HuH-7 (cell line): ENCODE data around the gene SEC23B.
A peak's percentile ranks its signal among the peaks of the same experiment; 100 is the strongest.
"Not testable (repeated sequence)": the region's sequence is repeated elsewhere in the genome, so short reads cannot be mapped to it uniquely, and the experiment has no call there.

Experiments
- DNase-seq: peaks from one replicate; pipeline ENCODE4 v3.0.0; 2011; ENCODE audit warnings: low spot score

Gene SEC23B

DNA sequence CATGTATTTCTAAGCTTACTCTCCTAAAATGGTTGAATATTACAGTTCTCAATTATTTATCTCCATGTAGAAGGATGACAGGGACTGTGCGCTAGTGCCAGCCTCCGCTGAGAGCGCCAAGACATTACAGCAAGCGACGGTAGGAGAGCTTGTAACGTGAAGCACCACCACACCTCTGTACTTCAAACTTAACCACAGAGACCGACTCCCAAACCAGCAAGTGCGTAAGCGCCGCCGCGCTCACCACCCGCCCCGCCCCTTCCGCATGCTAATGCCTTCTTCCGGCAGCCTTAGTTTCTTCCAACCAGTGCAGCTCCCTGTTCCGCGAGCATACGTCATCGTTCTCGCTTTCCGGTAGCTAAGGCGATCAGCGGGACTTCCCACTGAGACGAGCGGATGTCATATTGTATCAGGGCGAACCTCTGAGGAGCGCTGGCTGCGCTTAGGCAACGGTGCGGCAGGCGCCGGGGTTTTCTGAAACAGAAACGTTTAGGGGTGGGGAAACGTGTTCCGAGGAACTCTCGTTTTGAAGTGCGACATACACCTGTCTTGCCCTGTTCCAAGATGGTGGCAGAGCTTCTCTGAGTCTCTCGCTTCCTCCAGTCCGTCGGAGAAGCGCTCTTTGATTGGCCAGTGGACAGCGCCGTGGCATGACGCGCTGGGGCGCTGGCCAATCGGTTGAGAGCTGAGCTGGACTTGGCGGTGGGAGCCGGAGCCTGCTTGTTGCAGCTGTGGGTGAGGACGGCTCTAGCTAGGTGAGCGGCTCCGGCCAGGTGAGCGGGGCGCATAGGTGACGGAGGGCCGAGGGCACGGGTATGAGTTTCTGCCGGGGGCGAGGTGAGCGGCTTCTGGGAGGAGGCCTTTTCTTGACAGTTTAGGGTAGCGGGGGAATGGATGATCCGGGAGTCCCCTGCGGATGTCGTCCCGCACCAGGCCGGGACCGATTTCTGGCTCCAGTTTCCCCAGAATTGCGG is at the start of gene SEC23B:
TSS of gene SEC23B (plus strand) at position 723 of the 974 bp plus-strand sequence. CDS start 2,896 bp downstream, outside the sequence.
- peak; percentile 99 for DNase-seq

DNA sequence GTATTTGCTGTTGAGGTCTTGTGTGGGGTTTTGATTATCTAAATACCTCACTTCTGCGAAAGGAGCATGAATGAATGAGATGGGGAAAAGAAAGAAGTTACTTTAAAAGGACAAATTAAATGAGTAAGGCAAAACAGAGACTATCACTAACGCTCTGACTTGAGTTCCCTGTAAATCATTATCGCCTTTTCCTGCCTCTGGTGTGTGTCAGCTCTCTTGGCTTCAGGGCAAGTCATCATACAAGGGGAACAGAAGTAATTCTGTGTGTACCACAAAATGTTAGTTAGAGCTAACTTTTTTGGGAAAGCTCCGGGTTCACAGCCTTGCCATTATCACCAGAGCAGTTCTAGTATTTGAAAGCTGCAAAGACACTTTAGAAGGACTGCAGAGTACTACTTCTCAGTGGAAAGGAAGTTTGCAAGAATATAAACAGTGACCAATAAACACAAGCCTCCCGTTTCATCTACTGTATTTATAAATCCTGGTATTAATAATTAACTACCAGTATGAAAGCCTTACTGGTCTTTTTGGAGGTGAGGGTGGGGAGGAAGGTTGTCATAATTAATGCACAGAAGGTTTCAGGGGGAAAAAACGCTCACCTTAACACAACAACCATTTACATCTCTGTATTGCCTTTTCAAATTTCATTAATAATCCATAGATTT is 42.1 kb upstream of the SEC23B start:
- DNase-seq, result no peak

DNA sequence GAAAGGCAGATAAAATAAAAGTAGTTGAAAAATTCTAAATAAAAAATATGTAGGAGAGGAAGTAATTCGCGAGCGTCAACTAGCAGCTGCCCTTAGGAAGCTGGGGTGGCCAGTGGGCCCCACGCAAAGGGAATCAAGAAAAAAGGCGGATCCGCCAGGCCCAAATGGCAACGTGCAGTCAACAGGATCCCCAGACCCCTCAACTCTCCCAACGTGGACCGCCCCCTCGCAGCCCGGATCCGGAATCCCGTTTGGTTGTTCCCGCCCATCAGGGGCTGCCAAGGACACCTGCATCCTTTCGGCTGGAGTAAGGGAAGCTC is 41.2 kb upstream of the SEC23B start:
- no peak for DNase-seq

DNA sequence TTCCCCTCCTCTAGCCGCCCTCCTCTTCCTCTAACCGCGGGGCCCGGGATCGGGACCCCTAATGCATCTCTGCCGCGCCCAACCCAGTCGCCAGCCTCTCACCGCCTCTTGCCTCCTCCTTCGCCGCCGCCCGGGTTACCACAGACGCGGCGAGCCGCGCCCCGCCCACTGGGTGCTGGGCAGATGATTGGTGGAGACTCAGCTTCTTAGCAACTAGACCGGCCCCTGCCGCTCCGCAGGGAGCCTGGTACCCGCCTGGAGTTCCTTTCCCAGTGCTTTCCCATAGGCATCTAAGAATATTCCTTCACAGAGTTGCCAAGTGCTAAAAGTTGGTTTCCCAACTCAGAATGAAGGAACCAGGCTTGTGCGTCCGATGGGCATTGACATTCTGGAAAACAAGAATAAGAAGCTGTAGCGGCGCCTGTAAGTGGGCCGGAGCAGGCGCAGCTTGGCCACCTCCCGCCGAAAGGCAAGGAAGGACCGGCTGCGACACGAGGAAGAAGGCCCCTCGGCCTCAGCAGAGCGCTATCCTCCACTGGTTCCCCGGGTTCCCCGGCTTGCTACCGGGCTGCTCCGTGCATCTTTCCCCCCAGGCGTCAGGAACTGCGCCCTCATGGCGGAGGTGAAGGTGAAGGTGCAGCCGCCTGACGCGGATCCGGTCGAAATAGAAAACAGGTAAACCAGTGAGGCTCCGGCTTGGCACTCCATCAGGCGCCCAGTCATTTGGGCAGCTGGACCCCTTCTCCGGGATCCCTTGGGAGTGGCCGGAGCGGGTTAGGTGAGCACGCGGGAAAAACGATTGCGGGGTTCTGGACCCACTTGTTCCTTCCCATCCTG is 40.6 kb upstream of the SEC23B start, which contains the start of the genes DZANK1 and POLR3F:
TSS of gene DZANK1 (minus strand) at position 137 of the 837 bp plus-strand sequence. CDS start 1,672 bp downstream, outside the sequence.
TSS of gene POLR3F (plus strand) at position 497 of the 837 bp plus-strand sequence. CDS start at position 614, 117 bp downstream.
- peak; percentile 99 for DNase-seq

DNA sequence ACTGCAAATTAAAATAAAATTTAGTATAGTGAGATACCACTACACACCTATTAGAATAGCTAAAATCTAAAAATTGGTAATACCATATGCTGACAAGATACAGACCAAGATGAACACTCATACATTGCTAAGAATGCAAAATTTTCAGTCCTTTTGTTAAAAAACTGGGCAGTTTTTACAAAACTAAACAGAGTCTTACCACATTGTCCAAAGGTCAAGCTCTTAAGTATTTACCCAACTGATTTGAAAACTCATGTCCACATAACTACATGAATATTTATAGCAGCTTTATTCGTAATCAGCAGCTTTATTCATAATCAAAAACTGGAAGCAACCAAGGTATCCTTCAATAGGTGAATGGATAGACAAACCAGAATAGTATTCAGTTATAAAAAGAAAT is 30.5 kb upstream of the SEC23B start:
- no peak for DNase-seq

DNA sequence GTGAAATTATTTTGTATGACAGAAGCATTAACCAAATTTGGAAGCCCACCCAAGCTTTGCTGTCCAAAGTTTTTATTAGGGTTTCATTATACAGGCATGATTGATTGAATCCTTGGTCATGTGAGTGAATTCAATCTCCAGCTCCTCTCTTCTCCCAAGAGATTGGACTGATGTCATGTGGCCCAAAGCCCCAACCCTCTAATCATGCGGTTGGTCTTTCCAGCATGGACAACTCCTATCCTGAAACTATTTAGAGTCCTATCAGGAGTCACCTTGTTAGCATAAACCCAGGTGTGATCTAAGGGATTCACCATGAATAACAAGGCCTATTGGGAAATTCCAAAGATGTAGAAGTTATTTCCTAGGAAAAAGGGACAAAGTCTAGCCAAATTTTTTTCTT is 29.9 kb upstream of the SEC23B start:
- no peak for DNase-seq

DNA sequence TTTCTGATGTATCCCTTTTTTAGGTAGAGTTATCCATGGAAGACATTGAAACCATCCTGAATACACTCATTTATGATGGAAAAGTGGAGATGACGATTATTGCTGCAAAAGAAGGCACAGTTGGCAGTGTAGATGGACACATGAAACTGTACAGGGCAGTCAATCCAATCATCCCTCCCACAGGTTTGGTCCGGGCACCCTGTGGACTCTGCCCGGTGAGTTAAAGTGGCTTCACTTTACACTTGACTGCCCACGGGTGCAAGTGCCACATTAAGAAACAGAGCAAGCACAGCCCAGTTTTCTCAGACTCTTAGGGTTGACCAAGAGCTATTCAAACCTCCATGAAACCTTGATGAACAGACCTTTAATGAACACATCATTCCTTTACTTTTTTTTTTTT is 26.1 kb upstream of the SEC23B start:
- no peak for DNase-seq

DNA sequence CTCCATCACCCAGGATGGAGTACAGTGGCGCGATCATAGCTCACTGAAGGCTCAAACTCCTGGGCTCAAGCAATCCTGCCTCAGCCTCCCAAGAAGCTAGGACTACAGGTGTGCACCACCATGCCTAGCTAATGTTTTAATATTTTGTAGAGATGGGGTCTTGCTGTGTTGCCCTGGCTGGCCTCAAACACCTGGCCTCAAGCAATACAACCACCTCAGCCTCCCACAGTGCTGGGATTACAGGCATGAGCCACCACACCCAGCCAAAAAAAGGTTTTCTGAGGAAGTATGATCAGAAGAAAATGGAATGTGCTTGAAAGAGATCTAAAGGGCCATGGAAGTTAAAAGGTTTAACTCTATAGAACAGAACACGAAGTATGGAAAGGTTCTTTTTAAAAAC is 19.4 kb upstream of the SEC23B start:
- no peak for DNase-seq

DNA sequence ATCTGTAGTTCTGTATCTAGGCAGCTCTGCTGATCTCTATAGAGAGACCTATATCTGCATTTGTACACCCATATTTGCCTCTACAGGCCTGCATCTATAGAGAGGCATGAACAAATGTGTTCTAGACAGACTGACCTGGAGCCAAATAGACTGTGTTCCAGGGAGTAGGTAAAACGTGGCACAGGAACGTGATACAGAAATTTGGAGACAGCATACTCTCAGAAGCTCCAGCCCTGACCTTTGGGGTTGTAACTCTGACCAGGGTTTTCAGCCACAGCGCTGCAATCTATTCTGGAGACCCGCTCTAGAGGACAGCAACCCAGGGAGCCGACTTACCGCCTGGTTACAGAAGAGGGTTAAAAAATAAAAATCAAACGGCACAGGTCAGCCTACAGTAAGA is 11.7 kb upstream of the SEC23B start:
- DNase-seq, result no peak

DNA sequence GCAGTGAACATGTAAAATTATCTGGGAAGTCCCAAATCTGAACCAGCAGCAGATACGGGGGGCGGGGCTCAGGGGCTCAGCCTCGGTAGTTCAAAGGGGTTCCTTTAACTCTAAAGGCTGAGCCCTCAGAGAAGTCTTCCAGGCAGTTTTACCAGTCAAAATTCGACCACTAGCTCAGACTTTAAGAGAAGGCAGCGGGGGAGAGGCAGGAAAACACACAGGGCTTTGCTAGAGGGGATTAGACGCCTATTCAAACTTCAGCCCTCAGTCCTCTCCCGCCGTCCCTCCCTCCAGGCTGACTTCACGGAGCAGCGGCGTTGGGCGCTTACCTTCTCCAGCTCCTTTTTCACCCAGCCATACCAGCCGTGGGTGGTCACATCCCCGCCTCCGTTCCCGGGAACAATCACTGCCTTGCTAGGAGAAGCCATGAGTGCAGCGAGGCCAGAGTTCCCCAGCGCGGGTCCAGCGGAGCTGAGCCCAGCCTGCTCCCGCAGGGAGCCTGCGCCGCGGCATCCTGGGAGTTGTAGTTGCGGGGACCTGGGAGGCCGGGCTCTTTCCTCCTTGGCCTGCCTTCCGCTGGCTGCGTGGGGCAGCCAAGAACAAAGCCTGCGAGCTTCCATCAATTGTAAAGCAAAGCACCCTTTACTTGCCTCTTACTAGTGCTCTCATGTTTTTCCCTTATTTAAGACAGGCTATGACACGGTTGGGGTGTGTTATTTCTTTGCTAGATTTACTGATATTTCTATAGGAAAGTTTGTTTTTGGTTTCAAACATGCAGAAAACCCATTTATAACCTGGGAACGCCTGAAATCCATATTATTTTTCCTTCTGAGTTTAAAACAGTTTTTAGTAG is 10.8 kb upstream of the SEC23B start, which contains the start of gene RBBP9:
TSS of gene RBBP9 (minus strand) at position 486 of the 853 bp plus-strand sequence. CDS start at position 428, 58 bp downstream.
- DNase-seq, result peak; percentile 92

DNA sequence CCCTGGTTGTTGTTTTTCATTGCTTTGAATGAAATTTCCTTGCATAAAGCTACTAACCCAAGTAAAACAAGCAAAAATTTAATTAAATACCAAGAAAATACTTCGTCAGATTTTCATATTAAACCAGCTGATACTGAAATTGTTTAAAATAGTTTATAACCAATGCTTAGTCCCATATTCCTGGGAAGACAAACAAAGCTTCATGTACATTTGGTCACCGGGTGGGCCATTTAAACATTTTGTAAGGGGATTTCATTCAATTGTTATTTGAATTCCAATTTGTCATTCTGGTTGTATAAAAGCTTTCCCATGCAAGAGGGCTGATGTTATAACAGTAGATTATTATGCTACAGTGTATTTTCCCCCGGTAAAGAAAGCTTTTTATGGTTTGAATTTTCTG is 10.1 kb upstream of the SEC23B start:
- DNase-seq, result no peak

DNA sequence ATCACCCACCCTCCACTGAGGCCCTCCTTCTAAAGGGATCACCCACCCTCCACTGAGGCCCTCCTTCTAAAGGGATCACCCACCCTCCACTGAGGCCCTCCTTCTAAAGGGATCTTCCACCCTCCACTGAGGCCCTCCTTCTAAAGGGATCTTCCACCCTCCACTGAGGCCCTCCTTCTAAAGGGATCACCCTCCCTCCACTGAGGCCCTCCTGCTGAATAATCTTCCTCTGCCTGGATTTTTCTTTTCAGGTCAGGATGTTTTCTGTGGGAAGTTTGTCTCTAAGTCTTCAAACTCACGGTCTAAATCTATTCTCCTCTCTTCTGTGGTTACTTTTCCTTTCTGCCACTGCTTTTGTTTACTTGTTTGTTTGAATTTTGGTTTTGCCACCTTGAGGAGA is 6.1 kb upstream of the SEC23B start:
- not testable (repeated sequence) for DNase-seq

DNA sequence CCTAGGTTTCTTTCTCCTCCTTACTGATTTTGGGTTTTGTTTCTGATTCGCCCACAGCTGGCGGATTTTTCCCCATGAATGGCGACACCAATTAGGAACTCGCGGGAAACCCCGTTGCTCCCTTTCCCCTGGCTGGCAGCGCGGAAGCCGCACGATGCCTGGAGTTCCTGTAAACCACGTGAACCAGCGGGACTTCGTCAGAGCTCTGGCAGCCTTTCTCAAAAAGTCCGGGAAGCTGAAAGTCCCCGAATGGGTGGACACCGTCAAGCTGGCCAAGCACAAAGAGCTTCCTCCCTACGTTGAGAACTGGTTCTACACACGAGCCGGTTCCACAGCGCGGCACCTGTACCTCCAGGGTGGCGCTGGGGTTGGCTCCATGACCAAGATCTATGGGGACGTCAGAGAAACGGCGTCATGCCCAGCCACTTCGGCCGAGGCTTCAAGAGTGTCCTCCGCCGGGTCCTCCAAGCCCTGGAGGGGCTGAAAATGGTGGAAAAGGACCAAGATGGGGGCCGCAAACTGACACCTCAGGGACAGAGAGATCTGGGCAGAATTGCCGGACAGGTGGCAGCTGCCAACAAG is 3.2 kb upstream of the SEC23B start:
- DNase-seq, result no peak

DNA sequence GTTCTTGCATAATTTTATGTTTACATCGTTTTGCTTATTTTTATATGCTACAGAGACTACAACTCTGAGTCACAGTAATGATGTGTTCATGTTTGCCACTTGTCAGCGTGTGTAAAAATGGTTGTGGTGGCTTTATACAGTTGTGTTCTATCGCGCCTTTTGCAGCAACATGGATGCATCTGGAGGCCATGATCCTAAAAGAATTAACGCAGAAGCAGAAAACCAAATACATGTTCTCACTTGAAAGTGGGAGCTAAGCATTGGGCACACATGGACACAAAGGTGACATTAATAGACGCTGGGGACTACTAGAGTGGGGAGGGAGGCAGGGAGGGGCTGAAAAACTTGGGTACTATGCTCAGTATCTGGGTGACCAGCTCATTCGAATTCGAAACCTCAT is 996 bp upstream of the SEC23B start:
- DNase-seq, result no peak

DNA sequence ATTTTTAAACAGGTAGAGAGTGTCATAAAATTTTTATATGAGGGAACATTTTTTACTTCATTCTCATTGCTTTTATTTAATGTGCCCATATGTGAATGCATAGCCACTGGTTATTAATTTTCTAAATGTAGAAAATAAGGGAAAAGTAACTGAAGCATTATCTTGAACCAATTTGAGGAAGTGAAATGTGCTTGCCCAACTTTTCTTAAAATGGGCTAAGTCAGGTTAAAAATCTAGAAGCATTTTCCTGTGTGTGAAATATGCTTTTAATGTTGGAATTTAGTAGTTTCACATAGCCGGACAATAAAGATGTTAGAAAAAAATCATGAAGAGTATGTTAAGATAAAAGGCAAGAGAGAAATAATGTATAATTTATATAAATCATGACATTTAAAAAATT is 3.8 kb downstream of the SEC23B start:
- no peak for DNase-seq

DNA sequence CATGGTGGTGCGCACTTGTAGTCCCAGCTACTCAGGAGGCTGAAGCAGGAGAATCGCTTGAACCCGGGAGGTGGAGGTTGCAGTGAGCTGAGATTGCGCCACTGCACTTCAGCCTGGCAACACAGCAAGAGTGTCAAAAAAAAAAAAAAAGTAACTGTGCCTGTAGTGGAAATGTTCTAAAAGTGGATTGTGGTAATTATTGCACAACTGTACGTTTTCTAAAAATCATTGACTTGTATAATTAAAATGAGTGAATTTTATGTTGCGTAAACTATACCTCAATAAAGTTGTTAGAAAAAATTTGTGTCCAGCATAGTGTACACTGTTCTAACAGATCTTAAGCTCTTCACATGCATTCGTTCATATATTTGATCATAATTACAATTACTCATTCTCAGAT is 5.5 kb downstream of the SEC23B start:
- DNase-seq, result no peak

DNA sequence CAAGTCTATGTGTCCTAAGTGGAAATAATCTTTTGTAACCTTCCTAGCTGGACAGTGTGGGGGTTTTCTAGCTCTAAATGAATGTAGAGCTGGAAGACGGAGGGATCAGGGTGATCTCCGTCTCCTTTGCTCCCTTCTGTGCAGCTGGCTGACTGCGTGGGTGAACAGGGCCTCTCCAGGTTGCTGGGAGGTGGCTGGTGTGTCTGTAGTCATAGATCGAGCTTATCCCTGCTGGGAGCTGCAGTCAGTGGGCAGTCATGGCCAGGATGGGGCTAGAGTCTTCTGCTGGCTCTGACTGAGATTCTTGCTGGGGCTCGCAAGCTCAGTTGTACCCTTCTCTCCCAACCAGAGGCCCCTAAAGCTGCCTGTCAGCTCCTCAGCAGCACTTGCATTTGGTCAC is 6.4 kb downstream of the SEC23B start:
- DNase-seq, result no peak

DNA sequence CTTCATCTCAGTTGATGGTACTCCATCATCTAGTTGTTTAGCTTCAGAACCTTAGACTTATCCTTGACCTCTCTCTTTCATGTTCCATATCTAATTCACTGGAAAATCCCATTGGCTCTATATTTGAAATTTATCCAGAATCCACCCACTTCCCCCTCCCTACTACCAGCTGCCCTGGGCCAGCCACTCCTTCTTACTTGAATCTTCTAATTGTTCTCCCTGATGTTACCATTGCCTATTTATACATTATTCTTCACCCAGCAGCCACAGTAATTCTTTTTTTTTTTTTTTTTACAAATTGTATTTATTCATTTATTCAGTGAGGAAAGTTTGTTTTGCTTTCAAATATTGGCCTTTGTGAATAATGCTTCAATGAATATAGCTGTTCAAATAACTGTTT is 8.2 kb downstream of the SEC23B start:
- no peak for DNase-seq

DNA sequence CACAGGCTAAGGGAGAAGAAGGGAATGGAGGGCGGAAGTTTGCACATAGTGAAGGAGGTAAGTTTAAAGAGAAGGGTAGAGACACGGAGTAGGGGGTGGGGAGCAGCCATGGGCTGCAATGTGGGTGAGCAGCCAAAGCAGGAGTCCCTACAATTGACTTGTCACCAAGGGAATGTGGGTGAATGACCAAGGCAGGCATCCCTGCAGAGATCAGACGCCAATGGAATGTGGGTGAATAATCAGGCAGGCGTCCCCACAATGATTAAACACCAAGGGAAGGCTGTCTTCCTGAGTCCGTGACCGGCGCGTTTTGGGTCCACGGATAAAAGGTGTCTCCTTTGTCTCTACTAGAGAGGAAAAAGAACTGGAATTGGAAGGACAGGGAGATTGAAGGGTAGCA is 14.3 kb downstream of the SEC23B start:
- DNase-seq, result not testable (repeated sequence)

DNA sequence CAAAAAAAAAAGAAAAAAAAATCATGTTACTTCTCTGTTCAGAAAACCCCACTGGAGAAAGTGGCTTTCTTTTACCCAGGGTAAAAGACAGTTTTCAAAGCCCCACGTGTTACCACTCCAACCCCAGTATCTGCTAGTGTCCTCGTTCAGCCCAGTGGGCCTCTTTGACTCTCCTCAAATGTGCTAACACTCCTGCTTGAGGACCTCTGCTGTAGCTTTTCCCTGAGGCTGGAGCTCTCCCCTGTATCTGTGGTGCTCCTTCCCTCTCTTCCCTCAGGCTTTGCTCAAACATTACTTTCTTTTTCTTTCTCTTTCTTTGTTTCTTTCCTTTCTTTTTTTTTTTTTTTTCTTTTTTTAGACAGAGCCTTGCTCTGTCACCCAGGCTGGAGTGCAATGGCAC is 15.3 kb downstream of the SEC23B start:
- DNase-seq, result no peak

DNA sequence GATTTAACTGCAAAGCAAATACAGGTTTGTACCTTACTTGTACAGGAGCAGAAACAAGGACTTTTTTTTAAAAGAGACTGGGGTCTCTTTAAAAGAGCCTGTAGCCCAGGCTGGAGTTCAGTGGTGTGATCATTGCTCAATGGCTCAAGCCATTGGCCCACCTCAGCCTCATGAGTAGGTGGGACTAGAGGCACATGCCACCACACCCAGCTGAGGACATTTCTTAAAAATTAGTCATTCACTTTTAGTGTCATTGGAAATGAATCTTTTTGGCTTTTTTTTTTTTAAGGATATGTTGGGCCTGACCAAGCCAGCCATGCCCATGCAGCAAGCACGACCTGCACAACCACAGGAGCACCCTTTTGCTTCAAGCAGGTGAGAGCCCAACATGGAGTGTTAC is 16.9 kb downstream of the SEC23B start:
- DNase-seq, result no peak
